Mesothelial cell of epicardium (in vitro differentiated cells): ENCODE measurements around the gene DSCAM. TPM values are rescaled to one million over a fixed set of nuclear protein-coding genes. Genes with fewer than 3 reads are reported as not detected.

ENCODE experiments used
- DNase-seq, 2 experiments: peaks; one replicate each; pipeline ENCODE4 v3.0.0; 2021; ENCODE audit warnings: low spot score in 2 of 2; ENCODE audit not compliant: unreplicated experiment in 2 of 2
- H3K27ac Mint-ChIP-seq: 2 replicates; pipeline ENCODE4 v1.8.0; 2021; ENCODE audit warnings: mixed read lengths
- H3K27me3 Mint-ChIP-seq: 2 replicates; pipeline ENCODE4 v1.8.0; 2021; ENCODE audit warnings: low read depth, mixed read lengths
- H3K36me3 Mint-ChIP-seq: 2 replicates; pipeline ENCODE4 v1.8.0; 2021; ENCODE audit warnings: mixed read lengths
- H3K4me1 Mint-ChIP-seq: 2 replicates; pipeline ENCODE4 v1.8.0; 2021; ENCODE audit warnings: mixed read lengths
- H3K4me3 Mint-ChIP-seq: 2 replicates; pipeline ENCODE4 v1.8.0; 2021; ENCODE audit warnings: mild to moderate bottlenecking, moderate library complexity, mixed read lengths
- H3K9me3 Mint-ChIP-seq: 2 replicates; pipeline ENCODE4 v1.8.0; 2021; ENCODE audit warnings: mixed read lengths
- CTCF ChIP-seq: fragments of 200-600 bp; sonication (generic); IDR thresholded peaks from one replicate; pipeline ENCODE4 v1.5.0; 2021; ENCODE audit warnings: antibody characterized with exemption; ENCODE audit not compliant: unreplicated experiment
- total RNA-seq: library from RNA; stranded (reverse); gene quantifications from 3 replicates; pipeline ENCODE4 v1.2.1, GENCODE V29; 2021

DSCAM gene
- total RNA-seq, 1 donor from 2014 or later = not detected

GRCh38 chr21:40577285-40578043, 269.5 kb downstream of the DSCAM start:
- DNase-seq = no peak
- TF ChIP-seq CTCF = no peak
- no peak overlapping the region for H3K4me3 Mint-ChIP-seq
- H3K4me1 Mint-ChIP-seq = peaks cover 2% of the 10 kb centered on the region
- H3K27ac Mint-ChIP-seq = no peak overlapping the region
- peaks cover 12% of the 10 kb centered on the region for H3K9me3 Mint-ChIP-seq
- H3K36me3 Mint-ChIP-seq = no peaks in the 10 kb centered on the region
- H3K27me3 Mint-ChIP-seq = peaks cover 4% of the 10 kb centered on the region

- TF ChIP-seq CTCF = no peak
- Mint-ChIP-seq H3K4me3 (no peak overlapping the region), H3K36me3 (no peaks in the 10 kb centered on the region)
Observed at GRCh38 chr21:40575976-40576375, 271.0 kb downstream of the DSCAM start.

GRCh38 chr21:40569357-40569756, 277.6 kb downstream of the DSCAM start:
- peaks cover 2% of the 10 kb centered on the region for H3K27me3 Mint-ChIP-seq
- no peak for TF ChIP-seq CTCF
- no peak overlapping the region for H3K27ac Mint-ChIP-seq
- H3K9me3 Mint-ChIP-seq = no peaks in the 10 kb centered on the region
- no peak overlapping the region for H3K4me3 Mint-ChIP-seq
- no peaks in the 10 kb centered on the region for H3K36me3 Mint-ChIP-seq
- peaks cover 13% of the 10 kb centered on the region for H3K4me1 Mint-ChIP-seq
- DNase-seq = no peak

More at GRCh38 chr21:40575976-40576375, 271.0 kb downstream of the DSCAM start:
- Mint-ChIP-seq H3K4me1 (peaks cover 2% of the 10 kb centered on the region), H3K27me3 (peaks cover 4% of the 10 kb centered on the region), H3K27ac (no peak overlapping the region), H3K9me3 (peaks cover 12% of the 10 kb centered on the region)
- DNase-seq = no peak

GRCh38 chr21:40568807-40569206, 278.2 kb downstream of the DSCAM start:
- Mint-ChIP-seq H3K4me1 (peaks cover 13% of the 10 kb centered on the region), H3K36me3 (no peaks in the 10 kb centered on the region), H3K27me3 (peaks cover 2% of the 10 kb centered on the region), H3K27ac (no peak overlapping the region), H3K9me3 (no peaks in the 10 kb centered on the region), H3K4me3 (no peak overlapping the region)
- no peak for TF ChIP-seq CTCF
- DNase-seq = no peak

- Mint-ChIP-seq H3K36me3 (no peaks in the 10 kb centered on the region), H3K27ac (no peak overlapping the region), H3K4me3 (no peak overlapping the region), H3K4me1 (peaks cover 13% of the 10 kb centered on the region), H3K27me3 (peaks cover 2% of the 10 kb centered on the region), H3K9me3 (no peaks in the 10 kb centered on the region)
- TF ChIP-seq CTCF = no peak
- DNase-seq = no peak
Observed at GRCh38 chr21:40567501-40567900, 279.5 kb downstream of the DSCAM start.
